ENCODE data around the gene SMIM9. TPM values are rescaled to one million over a fixed set of nuclear protein-coding genes. Genes with fewer than 3 reads are reported as not detected.

SMIM9 gene
- total RNA-seq, 2 donors from 2014 or later, result not detected

DNA sequence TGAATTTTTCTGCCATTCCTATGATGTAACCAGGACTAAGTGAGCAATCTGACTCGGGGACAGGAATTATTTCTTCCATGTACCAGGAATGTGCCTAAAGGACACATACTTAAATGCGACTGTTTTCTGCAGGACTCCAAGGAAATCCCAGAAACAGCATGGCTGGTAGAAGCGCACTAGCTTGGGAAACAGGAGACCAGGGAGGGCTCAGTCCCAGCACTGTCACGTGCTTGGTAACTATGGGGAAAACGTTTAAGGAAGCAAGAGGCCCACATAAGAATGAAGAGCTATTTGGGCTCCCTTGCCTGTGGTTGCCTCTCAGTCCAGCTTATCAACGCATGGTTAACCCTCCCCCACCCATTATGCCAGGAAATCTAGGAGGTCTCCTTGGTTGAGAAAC is 48.7 kb downstream of the SMIM9 start:
- H3K9me3 ChIP-seq (ENCODE audit: control insufficient read depth, low read length, poor library complexity, severe bottlenecking), result no peaks in the 10 kb centered on the region
- Mint-ChIP-seq H3K27me3 (no peaks in the 10 kb centered on the region), H3K36me3 (ENCODE audit: low read depth) (peaks cover 2% of the 10 kb centered on the region), H3K27ac (no peak overlapping the region), H3K4me1 (peaks cover 7% of the 10 kb centered on the region), H3K4me3 (no peak overlapping the region)
- DNase-seq, result no peak
- no peak for ATAC-seq

- Mint-ChIP-seq H3K36me3 (ENCODE audit: low read depth) (peaks cover 2% of the 10 kb centered on the region), H3K27ac (peak overlapping the region; percentile 19), H3K4me1 (peaks cover 7% of the 10 kb centered on the region), H3K4me3 (peak overlapping the region; percentile 73), H3K27me3 (no peaks in the 10 kb centered on the region)
- H3K9me3 ChIP-seq (ENCODE audit: control insufficient read depth, low read length, poor library complexity, severe bottlenecking), result no peaks in the 10 kb centered on the region
- DNase-seq (no peak), ATAC-seq (no peak)
Measured at GRCh38 chrX:154784149-154784995, 50.1 kb downstream of the SMIM9 start.

GRCh38 chrX:154780968-154781367 is 53.5 kb downstream of the SMIM9 start:
- no peaks in the 10 kb centered on the region for H3K9me3 ChIP-seq (ENCODE audit: control insufficient read depth, low read length, poor library complexity, severe bottlenecking)
- Mint-ChIP-seq H3K27me3 (no peaks in the 10 kb centered on the region), H3K36me3 (ENCODE audit: low read depth) (no peaks in the 10 kb centered on the region), H3K4me3 (no peak overlapping the region), H3K27ac (no peak overlapping the region), H3K4me1 (peaks cover 7% of the 10 kb centered on the region)
- DNase-seq (no peak), ATAC-seq (no peak)

GRCh38 chrX:154779261-154779660 is 55.2 kb downstream of the SMIM9 start:
- Mint-ChIP-seq H3K36me3 (ENCODE audit: low read depth) (no peaks in the 10 kb centered on the region), H3K27ac (no peak overlapping the region), H3K4me3 (no peak overlapping the region), H3K27me3 (no peaks in the 10 kb centered on the region), H3K4me1 (peaks cover 6% of the 10 kb centered on the region)
- no peaks in the 10 kb centered on the region for H3K9me3 ChIP-seq (ENCODE audit: control insufficient read depth, low read length, poor library complexity, severe bottlenecking)
- no peak for ATAC-seq
- DNase-seq, result no peak

DNA sequence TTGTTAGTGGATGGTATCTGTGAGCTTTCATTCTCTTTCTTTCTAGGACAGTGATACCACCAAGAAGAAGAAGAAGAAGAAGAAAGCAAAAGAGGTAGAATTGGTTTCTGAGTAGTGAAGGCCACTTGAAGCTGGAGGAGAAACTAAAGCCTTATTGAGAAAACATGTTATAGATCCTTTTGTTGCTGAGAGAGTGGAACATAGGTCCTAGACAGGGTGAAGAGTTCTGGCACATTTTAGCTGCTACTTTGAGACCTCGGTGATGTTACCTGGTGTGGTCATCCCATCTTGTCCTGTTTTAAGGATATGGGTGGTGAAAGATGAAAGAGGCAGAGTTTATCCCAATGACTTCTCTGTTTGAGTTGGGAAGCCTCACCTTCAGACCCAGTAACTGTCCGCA is 57.7 kb downstream of the SMIM9 start:
- DNase-seq, result no peak
- no peaks in the 10 kb centered on the region for H3K27me3 Mint-ChIP-seq
- H3K36me3 Mint-ChIP-seq (ENCODE audit: low read depth), result no peaks in the 10 kb centered on the region
- H3K4me3 Mint-ChIP-seq, result no peak overlapping the region
- no peaks in the 10 kb centered on the region for H3K4me1 Mint-ChIP-seq
- peak overlapping the region; percentile 73 for H3K27ac Mint-ChIP-seq
- no peaks in the 10 kb centered on the region for H3K9me3 ChIP-seq (ENCODE audit: control insufficient read depth, low read length, poor library complexity, severe bottlenecking)
- no peak for ATAC-seq

DNA sequence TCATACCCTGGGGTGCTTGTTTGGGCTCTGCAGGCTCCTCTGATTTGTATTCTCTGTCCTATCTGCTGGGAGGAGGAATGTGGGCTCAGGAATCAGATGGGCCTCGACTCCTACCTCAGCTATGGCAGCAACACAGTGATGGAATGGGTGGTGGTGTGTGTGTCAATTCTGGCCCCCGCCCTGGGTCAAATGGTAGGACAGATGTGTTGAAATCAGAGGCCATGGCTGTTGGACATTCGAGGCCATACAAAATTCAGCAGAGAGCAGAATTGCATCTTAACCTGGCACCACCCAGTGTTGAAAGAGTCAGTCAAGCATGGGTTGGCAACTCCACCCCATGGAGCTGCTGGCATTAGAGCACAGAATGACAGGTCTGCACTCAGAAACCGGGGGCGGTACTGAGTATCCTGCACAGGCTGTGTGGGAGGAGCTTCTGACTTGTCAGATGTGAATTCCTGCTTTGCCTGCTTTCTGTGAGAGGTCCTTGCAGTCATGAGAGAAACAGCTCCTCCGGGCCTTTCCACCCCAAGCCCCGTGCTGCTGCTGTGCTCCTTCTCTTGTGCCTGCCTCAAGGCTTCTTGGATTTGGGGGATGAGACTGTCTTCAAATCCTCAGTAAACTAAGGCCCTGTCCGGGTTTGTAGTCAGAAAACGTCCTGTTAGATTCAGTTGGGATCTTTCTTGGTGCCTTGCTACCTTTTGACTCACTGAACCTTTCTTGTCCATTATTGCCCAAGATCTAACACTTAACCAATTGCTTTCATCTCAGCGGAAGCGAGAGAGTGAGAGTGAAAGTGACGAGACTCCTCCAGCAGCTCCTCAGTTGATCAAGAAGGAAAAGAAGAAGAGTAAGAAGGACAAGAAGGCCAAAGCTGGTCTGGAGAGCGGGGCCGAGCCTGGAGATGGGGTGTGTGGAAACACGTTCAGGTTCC is 58.8 kb downstream of the SMIM9 start:
- peak overlapping the region; percentile 73 for H3K27ac Mint-ChIP-seq
- H3K36me3 Mint-ChIP-seq (ENCODE audit: low read depth), result no peaks in the 10 kb centered on the region
- no peak overlapping the region for H3K4me3 Mint-ChIP-seq
- H3K4me1 Mint-ChIP-seq, result no peaks in the 10 kb centered on the region
- DNase-seq, result no peak
- no peak for ATAC-seq
- no peaks in the 10 kb centered on the region for H3K27me3 Mint-ChIP-seq
- H3K9me3 ChIP-seq (ENCODE audit: control insufficient read depth, low read length, poor library complexity, severe bottlenecking), result no peaks in the 10 kb centered on the region

- ATAC-seq (no peak), DNase-seq (no peak)
- H3K9me3 ChIP-seq (ENCODE audit: control insufficient read depth, low read length, poor library complexity, severe bottlenecking), result no peaks in the 10 kb centered on the region
- Mint-ChIP-seq H3K27ac (peak overlapping the region; percentile 45), H3K36me3 (ENCODE audit: low read depth) (no peaks in the 10 kb centered on the region), H3K4me3 (no peak overlapping the region), H3K27me3 (no peaks in the 10 kb centered on the region), H3K4me1 (no peaks in the 10 kb centered on the region)
Measured at GRCh38 chrX:154774622-154775021, 59.8 kb downstream of the SMIM9 start.

Other genes starting within 250 kb of the SMIM9 start
- gene CTAG1A, start 249.5 kb downstream of the SMIM9 start, total RNA-seq, result not detected
- not detected for gene CTAG1B, start 215.4 kb downstream of the SMIM9 start, total RNA-seq
- not detected for gene CTAG2, start 181.1 kb downstream of the SMIM9 start, total RNA-seq
- gene GAB3, start 83.6 kb downstream of the SMIM9 start, total RNA-seq, result 10 to 100 TPM; 17.7 to 18.4 TPM
- gene DKC1, start 71.8 kb downstream of the SMIM9 start, total RNA-seq, result 10 to 100 TPM; 46.6 to 60.7 TPM
- 10 to 100 TPM in 1 of 2 donors, 1 to 10 TPM in 1; 9.0 to 75.0 TPM for gene MPP1, start 29.2 kb downstream of the SMIM9 start, total RNA-seq
- 10 to 100 TPM; 18.0 to 19.0 TPM for gene F8A1, start 51.7 kb upstream of the SMIM9 start, total RNA-seq
- 1 to 10 TPM; 2.2 to 5.6 TPM for gene F8, start 188.1 kb upstream of the SMIM9 start, total RNA-seq
- 10 to 100 TPM; 40.7 to 53.0 TPM for gene FUNDC2, start 192.2 kb upstream of the SMIM9 start, total RNA-seq
- 1 to 10 TPM; 4.3 to 6.9 TPM for gene CMC4, start 236.5 kb upstream of the SMIM9 start, total RNA-seq
- 10 to 100 TPM; 12.2 to 18.0 TPM for gene MTCP1, start 236.5 kb upstream of the SMIM9 start, total RNA-seq
- 10 to 100 TPM; 11.1 to 12.4 TPM for gene BRCC3, start 236.8 kb upstream of the SMIM9 start, total RNA-seq